GM19463 (cell line): ENCODE measurements around the gene DCAF10.
"Not testable (repeated sequence)": the region's sequence is repeated elsewhere in the genome, so short reads cannot be mapped to it uniquely, and the experiment has no call there.

ENCODE experiments used
- ATAC-seq: cut with Tn5 transposase; IDR thresholded peaks from one replicate; pipeline ENCODE4 v1.9.1; 2021; ENCODE audit warnings: mild to moderate bottlenecking, moderate library complexity; ENCODE audit not compliant: unreplicated experiment

Gene DCAF10

DNA sequence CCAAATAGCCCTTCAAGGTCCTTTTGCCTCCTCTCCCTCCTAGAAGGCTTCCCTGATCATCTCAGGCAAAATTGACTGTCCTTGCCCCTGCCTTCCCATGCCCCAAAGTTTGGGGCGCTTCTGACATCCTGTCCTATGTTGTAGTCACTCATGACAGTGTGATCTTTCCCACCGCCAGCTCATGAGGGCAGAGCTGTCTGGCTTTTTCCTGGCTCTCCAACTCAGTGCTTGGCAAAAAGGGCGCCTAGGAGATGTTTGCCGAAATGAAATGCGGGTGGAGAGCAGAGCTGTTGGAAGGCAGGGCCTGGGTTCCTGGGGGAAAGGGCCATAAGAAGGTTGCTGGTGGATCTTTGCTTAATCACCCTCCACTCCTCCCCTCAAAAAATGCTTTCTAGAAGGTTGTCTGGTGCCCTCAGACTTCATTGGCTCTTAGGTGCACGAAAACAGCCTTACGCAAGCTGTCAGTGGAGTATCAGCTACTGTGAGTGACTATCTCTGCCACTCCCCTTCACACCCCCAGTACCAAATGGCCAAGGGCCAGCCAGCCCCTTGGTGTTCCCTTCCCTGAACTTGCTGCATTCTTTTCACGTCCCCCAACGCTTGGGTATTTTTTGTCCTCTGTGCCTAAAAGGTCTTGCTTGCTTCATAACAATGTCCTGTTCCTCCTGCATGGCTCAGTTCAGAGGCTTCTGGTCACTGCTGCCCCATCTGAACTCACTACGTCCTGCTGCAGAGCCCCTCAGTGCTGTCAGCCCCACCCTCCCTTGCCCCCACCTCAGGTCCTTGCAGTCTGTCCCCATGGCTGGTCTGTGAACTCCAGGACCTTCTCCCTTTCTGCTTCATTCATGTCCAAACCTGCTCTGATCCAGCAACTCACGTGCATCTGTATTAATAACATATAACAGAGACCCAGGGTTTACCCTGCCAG lies 106.0 kb downstream of the DCAF10 start:
- no peak for ATAC-seq

- ATAC-seq: no peak
These were observed 107.7 kb downstream of the DCAF10 start for GRCh38 chr9:37908283-37908682.

DNA sequence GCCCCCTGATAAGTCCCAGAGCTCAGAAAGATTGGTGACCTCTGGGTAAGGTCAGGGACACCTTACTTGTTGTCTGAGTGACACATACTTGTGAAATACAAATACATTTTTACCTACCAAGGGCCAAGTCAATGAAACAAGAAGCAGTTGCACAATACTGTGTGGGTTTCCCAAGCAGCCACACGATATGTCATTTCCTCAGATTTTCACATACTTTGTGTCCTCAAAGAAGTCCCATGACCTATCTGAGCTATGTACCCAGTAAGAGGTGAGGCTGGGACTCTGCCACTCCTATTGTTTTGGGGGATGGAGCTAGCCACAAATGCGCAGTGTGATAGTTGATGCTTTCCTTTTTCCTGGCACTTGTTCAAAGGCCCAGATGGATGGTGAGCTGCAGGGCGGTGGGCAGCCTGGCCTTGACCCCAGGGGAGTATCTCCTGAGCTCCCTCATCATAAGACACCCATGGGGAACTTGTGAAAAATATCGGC lies 108.1 kb downstream of the DCAF10 start:
- ATAC-seq: no peak

GRCh38 chr9:37909326-37909725 lies 108.7 kb downstream of the DCAF10 start:
- ATAC-seq: no peak

DNA sequence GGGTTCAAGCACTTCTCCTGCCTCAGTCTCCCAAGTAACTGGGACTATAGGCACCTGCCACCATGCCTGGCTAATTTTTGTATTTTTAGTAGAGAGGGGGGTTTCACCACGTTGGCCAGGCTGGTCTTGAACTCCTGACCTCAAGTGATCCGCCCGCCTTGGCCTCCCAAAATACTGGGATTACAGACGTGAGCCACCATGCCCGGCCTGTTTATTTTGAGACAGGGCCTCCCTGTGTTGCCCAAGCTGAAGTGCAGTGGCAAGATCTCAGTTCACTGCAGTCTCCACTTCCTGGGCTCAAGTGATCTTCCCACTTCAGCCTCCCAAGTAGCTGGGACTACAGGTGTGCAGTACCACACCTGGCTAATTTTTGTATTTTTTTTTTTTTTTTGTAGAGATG lies 109.2 kb downstream of the DCAF10 start:
- ATAC-seq: not testable (repeated sequence)

DNA sequence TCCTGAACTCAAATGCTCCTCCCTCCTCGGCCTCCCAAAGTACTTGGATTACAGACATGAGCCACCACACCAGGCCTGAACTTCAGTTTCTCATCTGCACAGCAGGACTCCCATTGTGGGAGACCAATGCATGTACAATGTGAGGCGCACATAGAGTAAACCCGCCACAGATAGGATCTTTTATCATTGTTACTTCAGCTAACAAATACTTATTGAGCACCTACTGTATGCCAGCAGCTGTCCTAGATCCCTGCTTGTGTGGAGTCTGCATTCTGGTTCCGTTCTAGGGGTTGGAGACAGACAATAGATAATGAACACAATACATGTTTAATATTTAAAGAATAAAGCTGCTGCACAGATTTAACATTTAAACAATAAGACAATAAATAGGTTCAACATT lies 109.7 kb downstream of the DCAF10 start:
- no peak for ATAC-seq

- no peak for ATAC-seq
These were observed 110.7 kb downstream of the DCAF10 start for GRCh38 chr9:37911271-37911681.

DNA sequence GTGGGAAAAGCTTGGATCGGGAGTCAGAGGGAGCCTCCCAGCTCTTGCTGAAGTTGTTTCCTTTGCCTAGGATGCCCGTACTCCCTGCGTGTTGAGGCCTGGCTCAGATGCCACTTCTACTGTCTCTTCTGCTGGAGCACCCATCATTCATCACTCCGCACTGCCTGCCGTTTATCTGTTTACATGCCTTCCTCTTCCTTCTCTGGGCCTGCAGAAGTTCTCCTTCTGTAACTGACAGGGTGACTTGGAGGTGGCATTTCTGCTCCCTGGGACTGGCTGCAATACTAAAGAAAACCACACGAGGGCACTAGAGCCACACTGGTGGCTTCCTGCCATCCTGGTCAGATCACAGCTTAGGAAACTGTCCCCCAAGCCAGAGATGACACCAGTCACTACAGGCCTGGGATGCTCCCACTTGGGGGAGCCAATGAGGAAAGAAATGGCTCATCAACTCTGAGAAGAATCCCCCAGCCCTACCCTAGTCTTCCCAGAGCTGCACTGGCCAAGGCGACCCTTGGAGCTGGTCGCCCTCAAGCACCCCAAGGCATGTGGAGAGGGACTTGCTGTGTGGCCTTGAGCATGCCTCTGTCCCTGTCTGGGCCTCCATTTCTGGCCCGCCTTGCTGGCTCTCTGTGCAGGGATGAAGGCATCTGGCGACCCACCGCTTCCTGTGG lies 113.0 kb downstream of the DCAF10 start:
- ATAC-seq: peak; percentile 81

GRCh38 chr9:37914154-37914551 lies 113.6 kb downstream of the DCAF10 start:
- ATAC-seq: no peak

GRCh38 chr9:37914701-37915358 lies 114.2 kb downstream of the DCAF10 start:
- ATAC-seq: no peak

GRCh38 chr9:37915911-37916470 lies 115.4 kb downstream of the DCAF10 start:
- no peak for ATAC-seq

DNA sequence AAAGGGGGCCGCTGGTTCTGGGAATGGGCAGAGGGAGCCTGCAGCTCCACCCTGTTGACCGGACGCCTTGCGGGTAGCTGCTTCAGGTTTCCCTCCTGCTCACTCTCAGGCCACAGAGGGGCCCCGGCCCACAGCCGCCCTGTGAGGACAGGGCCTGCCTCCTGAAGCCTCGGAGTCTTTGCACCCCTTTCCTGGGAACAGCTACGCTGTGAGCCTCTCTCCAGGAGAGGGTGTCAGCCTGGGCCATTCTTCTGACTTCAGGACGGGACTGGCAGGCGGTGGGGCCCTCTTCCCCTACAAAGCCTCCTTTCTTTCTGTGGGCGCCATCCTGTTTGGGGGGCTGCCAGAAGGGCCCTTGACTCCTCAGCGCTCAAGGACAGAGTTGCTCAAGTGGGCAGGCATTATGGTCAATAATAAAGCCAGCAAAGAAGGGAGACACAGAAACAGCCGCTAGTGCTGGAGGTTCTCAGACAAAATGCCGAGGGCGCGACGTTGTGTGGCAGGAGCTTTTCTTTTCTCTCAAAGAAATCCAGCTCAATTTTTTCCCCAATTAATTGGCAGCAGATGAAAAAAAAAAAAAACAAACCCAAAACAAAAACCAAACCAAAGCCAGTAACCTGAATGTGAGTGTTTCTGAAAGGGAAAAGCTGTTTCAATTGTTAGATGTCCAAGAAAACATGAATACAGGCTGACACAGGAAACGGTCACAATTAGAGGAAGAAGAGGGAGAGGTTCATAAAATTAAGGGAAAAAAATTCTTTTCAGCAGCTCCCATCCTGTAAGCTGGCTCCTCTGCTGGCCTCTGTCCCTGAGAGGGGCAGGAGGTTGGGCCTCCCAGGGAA lies 116.1 kb downstream of the DCAF10 start:
- no peak for ATAC-seq
